ENCODE data around the gene CHD9NB.

DNA sequence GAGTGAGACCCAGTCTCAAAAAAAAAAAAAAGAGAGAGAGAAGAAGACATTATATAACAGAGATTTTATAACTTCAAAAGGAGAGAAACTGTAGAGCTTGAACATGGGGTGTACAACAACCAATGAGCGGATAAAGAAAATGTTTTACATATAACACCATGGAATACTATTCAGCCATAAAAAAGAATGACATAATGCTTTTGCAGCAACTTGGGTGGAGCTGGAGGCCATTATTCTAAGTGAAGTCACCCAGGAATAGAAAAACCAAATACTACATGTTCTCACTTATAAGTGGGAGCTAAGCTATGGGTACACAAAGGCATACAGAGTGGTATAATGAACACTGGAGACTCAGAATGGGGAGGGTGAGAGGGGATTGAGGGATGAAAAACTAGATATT, 61.1 kb downstream of the CHD9NB start:
- TF ChIP-seq EZH2phosphoT487 (IDR thresholded peaks at IDR 0.05; ENCODE audit: insufficient read depth, low read depth) = no peak
- no peak for TF ChIP-seq EZH2 (IDR thresholded peaks at IDR 0.05; ENCODE audit: insufficient read depth, poor library complexity, severe bottlenecking)
